Transverse colon (tissue), 4 donors: ENCODE measurements around the gene RTEL1.

Experiments used
- CTCF ChIP-seq, 5 experiments: fragments of 200-600 bp in 3 of 5; fragments of 450-650 bp in 2 of 5; sonication (generic) in 3 of 5; IDR thresholded peaks; 1 replicate in 2 of 5; 2 replicates in 3 of 5; pipeline ENCODE4 v1.5.1; 2016 to 2017; ENCODE audit warnings: antibody characterized with exemption in 5 of 5, inconsistent platforms in 3 of 5, mild to moderate bottlenecking in 2 of 5, moderate library complexity in 1 of 5
- EP300 ChIP-seq: sonication (generic); formaldehyde crosslinking; IDR thresholded peaks from one replicate; pipeline ENCODE4 v1.6.1; 2017; ENCODE audit warnings: antibody characterized with exemption, low read depth
- POLR2A ChIP-seq: fragments of 450-650 bp; IDR thresholded peaks from one replicate; pipeline ENCODE4 v1.6.1; 2016; ENCODE audit warnings: antibody characterized with exemption, mild to moderate bottlenecking, moderate library complexity
- POLR2AphosphoS5 ChIP-seq, 3 donors: sonication (generic); formaldehyde crosslinking; IDR thresholded peaks; one replicate each; pipeline ENCODE4 v1.6.1; 2016; ENCODE audit warnings: antibody characterized with exemption in 3 of 3

GRCh38 chr20:63692436-63693082, 34.4 kb downstream of the RTEL1 start:
- TF ChIP-seq POLR2A (no peak), CTCF (IDR thresholded peaks at IDR 0.05) (no peak), POLR2AphosphoS5 (IDR thresholded peaks at IDR 0.05) (no peak), EP300 (no peak)
